DMS153 treated with DMSO at 0.1 percent for 48 hours (cell line): Measurements from ENCODE around the gene MBOAT2.

ENCODE experiments used
- DNase-seq: peaks from one replicate; lab custom pipeline; 2025; ENCODE audit not compliant: unreplicated experiment; lab: John Stamatoyannopoulos, UW

MBOAT2 gene

DNA sequence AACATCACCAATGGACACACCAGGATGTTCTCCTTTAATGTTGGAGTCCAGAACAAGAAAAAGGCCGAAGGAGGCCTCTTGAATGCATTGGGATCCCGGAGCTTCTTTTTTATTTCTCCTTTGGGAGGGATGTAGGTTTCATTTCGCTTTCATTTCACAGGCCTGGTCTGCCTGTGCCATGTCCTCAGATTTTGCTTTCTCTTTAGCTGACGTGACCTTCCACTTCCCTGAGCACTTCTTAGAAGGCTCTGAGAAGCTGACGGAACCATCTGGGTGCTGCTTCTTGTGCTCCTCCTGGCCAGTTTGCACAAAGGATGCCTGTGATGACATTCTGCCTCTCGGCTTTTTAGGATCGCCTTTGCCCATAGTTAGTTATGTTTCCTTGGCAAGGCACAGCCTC lies 15.1 kb upstream of the MBOAT2 start:
- no peak for DNase-seq

DNA sequence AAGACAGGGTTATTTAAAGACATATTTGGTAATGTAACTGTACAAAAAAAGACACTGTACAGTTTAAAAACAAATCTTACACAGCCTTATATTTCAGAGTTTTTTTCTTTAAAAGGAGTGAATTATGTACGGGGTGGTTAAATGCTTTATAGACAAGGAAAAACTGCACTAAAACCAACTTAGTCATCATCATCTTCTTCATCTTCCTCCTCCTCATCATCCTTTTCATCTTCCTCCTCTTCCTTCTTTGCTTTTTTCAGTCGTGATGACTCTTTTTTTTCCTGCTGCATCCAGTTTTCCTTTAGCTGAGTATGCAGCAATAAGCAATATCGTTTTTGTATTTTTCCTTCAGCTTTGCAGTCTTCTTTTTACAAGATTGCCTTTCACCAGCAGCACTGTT lies 14.6 kb upstream of the MBOAT2 start:
- DNase-seq = no peak

DNA sequence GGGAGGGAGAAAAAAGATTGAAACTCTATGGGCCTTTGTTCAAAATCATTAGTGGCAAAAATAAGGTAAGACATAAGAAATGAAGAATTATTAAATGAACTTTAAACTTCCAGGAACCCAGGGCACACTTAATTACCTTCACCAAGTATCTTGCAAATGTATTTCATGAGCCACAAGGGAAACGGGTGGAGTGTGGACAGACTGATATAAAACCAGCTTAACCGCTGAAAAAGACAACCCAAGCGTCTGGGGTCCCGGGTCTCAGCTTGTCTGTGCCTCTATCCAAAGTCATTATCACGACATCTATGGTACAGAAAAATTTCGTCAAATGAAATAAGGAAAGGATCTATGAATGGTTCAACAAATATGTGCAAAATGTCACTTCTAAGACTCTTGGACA lies 13.9 kb upstream of the MBOAT2 start:
- no peak for DNase-seq

DNA sequence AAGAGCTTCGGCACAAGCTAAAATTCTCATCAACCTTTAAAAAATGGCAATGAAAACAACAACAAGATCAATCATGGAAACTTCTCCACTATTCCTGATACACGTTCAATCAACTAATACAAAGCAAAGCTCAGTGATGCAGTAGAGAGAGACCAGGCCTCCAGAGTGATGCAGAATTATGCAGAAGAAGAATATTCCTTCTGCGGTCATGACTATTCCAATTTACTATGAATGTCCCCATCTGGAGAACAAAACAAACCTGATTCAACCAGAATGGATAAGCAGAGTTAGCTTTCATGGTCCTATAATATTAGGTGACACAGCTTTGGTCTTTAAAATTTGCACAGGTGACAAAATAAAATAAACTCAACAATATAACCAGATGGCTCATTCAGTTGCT lies 12.5 kb upstream of the MBOAT2 start:
- no peak for DNase-seq

DNA sequence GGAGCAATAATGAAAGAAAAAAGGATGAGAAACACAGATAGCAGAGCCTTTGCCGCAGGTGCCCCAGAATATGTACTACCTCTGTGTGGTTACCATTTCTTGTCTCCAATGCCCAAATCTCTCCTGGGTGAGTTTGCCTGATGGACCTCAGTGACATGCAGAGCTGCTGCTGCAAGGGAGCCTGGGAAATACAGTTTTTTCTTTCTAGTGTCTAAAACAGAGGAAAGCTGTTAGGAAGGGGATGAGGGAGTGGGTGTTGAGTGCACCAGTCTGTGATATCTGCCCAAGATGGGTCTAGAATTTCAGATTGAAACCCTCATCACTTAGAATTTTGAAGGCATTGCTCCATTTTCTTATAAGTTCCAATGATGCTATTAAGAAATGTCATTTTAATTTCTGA lies 9.9 kb upstream of the MBOAT2 start:
- no peak for DNase-seq

DNA sequence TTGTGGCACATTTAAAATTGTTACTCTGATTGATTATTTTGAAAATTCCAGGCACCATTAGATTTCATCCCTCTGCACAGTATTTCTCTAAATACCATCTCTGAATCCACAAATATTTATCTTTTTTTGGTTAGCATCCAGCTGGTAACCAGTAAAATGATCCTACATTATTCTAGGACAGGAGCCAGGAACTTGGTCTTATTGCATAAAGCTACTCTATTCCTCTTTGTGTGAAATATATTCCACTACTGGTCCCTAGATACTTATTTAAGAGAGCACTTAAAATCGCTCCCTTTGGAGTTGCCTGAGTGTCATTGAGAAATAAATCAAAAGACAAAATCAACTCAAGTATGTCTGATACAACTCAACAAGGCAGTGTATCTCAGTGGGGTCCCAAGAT lies 7.4 kb upstream of the MBOAT2 start:
- no peak for DNase-seq

DNA sequence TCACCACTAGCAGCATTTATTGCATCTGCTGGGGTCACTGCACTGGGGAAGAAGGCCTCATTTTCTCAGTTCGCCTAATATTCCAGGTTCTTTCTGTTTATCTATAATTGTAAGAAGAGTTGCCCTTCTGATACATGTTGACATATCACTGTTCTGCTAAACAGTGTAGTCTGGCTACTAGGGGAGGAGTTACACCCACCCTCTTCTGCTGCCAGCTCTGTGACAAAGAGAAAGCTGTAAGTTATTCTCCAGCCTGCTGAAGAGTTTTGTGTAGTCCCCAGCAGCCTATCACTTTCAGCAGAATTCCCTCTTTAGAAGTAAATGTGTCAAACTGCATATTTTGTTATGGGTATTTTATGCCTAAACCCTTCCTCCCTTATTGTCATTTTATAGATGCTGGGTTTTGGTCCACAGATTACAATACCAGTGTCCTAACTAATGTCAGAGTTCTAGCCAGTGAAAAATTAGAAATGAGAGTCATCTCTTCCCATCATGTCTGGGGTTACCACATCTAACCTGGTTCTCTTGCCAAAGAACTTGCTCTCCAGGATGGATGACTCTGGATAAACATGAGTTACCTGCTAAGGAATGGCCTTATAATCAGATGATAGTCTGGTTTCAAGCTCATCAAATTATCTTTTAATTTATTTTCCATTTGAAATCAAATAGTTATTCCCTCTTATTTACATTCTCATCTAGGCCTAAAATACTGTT lies 5.6 kb upstream of the MBOAT2 start:
- no peak for DNase-seq

DNA sequence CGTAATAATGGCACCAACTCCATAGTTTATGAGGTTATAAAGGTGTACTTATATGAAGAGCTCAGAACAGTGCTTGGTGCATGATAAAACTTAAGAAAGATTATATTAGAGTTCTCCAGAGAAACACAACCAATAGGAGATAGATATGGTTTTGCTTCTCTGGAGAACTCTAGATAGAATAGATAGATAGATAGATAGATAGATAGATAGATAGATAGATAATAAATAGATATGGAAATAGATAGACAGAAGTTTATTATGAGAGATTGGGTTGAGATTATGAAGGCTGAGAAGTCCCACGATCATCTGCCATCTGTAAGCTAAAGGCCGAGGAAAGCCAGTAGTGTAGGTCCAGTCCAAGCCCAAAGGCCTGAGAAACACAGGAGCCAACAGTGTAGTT lies 2.9 kb upstream of the MBOAT2 start:
- DNase-seq = no peak

DNA sequence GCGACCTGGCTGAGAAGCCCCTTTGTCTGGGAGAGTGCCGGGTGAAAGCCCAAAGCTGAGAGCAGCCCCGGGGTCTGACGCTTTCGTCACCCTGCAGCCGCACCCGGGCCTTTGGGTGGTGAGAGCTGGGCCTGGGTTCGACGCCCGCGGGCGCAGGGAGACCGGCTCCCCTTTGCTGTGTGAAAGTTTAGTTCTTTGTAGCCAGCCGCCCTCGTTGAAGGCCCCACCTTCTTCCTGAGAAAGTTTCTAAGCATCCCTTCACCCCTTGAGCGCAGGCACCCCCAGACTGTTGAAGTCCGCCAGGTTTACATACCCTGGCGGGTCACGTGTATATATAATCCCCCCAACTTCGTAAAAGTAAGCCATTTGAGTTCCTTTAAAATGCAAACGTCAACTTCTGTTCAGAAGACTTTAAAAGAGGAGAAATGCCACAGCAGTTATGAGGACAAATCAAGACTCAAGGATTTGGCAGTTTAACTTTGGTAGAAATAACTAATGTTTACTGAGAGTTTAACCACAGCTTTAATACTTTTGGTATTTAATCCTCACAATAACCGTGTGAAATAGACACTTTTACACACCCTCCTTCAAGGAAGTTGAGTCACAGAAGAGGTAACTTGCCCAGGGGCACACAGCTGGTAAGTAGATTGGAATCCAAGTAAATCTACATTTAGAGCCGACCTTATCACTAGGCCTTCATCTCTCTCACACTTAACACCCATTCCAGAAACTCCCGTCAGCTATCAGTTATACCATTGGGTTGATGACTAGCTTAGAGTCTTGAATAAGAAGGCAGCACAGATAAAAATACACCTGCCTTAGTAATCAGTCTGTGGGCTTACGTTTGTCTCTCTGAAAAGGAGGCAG lies 1.1 kb upstream of the MBOAT2 start:
- no peak for DNase-seq

DNA sequence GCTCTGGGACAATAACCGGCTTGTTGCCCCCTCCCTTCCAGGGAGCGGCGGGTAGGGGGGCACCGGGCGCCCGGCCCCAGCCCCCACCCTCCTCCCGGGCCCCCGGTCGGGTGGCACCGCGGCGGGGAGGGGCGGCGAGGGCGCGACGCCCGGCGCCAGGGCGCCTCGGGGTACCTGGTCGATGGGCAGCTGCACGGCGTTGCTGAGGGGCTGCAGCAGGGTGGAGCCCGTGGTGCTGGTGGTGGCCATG lies 193 bp downstream of the MBOAT2 start:
- DNase-seq = no peak

DNA sequence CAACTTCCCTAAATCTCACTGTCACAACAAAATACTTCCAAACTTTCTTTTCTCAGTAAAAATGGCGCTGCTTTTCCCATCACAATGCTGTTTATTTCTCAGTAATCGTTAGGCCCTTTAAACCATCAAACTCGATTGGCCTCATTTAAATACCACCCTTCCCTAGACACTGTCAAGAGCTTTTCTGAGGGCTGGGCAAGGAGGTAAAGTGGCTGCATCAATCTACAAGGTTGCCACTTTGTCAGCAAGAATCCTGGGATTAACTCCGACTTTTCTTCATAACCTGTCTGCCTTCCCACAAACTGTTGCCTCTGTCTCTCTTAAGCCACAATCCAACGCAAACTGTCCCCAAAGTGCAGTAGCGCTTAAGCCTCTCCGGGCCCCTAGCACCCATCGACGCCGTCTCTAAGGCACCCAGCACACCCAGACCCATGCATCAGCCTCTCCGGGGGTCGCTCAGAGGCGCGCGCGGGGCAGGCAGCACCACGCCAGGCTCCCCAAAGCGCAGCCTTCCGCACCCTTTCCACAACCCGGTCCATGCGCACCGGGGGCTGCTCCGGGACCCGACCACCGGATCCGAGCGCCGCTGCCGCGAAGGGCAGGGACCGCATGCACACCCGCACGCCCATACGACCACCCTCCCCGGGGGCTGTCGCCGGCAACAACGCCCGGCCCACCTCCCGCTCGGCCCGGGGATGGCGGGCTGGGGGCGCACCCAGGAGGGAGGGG lies 683 bp downstream of the MBOAT2 start:
- DNase-seq = no peak

DNA sequence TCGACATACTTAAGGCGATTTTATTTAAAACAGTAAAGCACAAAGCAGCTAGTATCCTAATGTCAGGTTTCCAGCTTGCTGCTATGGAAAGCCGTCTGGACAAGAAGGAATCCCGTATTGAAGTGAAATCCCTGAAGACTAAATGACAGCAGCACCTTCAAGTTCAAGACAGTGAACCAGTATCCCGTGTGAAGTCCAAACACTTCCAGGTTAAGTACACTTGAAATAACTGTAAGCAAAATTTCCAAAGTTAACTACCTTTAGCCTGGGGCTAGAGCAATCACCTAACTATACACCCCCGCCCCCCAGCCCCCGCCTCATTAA lies 1.2 kb downstream of the MBOAT2 start:
- no peak for DNase-seq

DNA sequence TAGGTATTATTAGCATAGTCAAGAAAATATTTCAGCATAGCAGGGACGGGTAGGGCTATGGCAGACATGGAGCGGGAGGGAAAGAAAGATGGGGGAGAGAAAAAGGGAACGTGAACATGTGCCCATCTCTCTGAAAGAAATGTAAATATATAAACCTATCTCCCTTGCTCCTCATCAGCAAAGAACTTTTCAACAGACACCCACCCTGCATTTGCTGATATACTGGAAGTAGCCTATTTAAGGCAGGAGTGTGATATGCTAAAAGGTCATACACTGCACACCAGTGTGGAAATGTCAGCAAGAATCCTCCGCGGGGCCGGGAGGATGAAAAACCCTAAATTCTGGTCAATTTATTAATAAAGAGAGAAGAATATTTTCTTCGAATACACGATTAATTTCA lies 1.7 kb downstream of the MBOAT2 start:
- no peak for DNase-seq

DNA sequence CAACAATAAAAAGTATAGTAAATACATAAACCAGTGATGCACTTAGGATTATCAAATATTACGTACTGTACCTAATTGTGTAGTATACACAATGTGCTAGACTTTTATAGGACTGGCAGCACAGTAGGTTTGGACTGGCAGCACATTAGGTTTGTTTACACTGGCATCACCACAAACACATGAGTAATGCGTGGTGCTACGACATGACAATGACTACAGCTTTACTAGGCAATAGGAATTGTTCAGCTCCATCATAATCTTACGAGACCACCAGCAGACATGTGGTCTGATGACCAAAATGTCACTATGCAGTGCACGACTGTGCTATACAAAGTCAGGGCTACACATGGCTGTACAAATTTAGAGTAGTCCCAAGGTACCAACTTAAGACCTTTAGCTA lies 2.3 kb downstream of the MBOAT2 start:
- DNase-seq = peak; percentile 44

DNA sequence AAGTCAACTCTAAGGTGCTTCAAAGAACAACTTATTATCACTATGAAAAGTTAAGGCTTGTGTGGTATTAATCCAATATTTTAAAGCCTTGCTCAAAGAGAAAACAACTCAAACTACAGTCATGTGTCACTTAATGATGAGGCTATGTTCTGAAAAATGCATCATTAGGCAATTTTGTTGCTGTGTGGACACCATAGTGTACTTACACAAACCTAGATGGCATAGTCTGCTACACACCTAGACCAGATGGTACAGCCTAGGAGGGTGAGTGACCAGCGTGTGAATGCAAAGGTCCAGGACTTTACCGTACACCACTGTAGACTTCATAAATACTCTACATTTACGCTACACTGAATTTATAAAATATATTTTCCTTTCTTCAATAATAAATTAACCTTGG lies 3.0 kb downstream of the MBOAT2 start:
- no peak for DNase-seq

DNA sequence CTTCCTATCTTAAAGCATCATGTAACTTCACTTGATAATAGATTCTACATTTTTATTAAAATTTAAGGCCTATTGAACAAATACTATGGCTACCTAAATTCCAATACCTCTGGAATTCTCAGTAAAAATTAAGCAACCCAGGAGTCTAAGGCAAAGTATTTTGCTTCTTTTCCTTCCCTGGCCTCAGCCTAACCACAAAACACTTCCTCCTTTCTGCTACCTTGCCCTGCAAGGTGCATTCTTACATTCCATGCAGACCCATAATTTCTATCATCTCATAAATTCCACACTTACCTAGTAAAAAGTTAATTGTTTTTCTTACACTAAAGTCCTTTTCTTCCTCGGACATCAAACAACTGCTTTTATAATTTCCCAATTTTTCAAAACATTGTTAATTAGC lies 3.7 kb downstream of the MBOAT2 start:
- no peak for DNase-seq

DNA sequence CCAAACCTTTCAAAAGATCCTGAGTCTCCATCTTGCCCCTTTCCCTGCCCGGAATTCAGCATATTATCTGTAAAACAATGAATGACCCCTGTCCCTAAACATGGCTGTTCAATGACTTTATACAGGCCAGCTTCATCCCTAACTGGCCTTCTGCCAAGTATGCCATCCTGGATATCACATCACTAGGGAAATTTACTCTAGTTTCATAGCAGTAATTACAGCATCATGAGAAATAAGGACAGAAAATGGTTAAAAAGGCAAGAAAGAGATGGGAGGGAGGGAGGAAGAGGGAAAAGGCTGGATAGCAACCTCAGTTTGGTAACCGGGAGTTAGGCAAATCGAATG lies 4.4 kb downstream of the MBOAT2 start:
- DNase-seq = no peak

DNA sequence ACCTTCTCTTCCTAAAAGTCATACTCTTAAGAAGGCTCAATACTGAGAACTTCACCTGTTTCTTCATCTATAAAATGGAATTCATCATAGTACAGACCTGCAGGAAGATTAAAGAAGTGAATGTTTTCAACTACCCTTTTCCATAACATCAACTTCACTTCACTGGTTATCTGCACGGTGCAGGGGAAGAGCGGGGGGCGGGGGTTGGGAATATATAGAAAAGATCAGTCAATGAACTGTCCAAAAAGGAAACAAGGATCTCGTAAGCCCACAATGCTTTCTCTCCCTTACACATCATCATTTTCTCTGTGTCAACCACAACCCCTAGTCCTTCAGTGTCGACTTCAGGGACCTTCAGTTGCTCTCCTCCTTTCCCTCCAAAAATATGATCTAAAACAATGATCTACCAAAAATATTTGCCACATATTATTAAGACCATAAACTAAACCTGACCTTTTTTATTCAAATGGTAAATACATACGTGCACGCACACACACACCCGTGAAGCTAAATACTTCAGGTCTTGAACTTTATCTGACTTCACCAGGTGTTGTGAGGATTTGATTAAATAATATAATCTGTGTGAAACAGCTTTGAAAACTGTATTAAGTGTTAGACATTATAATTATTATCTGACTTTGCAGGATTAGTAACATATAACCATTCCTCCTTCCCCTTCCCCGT lies 4.9 kb downstream of the MBOAT2 start:
- DNase-seq = no peak

DNA sequence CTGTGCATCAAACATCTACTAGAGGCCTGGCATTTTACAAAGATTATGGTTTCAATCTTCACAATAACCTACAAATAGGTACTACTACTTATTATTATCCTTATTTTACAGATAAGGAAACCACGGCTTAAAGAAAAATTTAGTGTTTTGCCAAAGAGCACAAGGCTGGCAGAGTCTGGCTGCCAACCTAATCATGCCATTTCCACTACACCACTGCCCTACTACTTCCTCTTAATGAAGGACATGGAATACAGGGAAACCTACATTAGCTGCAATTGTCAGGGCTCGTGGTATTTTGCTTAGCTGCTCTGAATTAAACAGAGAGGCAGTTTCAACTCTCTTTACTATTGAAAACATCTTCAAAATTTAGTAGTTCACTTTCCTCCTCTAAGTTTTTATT lies 5.9 kb downstream of the MBOAT2 start:
- no peak for DNase-seq

DNA sequence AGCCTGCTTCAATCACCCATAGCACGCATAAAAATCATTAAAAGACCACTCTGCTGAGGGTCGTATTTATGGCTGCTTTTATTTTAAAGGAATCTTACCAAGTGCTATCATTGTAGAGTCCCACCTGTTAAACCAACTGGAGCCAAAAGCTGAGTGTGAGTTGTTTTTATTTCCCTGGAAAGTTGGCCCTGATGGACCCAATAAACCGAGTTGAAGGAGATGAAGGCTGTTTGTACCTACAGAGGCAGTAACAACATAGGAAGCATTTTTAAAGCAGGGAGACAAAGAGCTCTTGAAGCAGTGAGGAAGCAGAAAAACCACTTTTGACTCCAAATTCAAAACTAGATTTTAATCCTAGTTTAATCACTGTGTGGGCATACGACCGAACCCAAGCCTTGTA lies 6.4 kb downstream of the MBOAT2 start:
- DNase-seq = no peak

DNA sequence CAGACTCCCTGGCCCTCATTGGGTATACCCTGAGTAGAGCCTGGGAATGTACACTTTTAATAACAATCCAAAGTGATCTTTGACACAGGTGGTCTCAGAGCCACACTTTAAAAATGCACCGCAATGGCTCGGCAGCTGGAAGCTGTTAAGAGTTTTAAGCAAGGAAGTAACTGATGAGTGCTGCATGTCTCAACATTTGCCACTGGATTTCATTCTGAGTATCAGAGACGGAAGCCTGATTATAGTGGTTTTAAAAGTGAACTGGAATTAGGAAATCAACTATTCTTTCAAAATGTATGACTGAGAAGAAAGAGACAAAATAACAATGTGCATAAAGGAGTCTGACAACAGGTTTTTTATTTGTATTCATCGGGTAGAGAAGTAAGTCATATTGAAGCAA lies 7.5 kb downstream of the MBOAT2 start:
- DNase-seq = no peak

DNA sequence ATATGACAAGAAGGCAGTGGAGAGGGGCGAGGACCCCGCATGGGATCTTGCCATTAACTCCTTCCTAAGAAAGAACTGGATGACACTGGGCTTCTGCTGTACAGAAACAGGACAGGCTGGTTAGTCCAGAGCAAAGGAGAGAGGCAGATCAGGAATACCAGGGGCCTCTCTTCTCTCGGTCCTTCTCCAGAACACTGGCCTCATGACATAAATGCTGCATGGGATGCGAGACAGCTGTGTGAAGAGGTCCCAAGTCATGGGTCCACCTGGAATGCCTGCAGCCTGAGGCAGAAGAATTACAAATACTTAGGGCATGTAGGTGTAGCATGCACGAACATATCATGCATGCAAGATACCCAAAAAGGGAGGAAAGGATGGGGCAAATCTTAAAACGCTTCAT lies 9.1 kb downstream of the MBOAT2 start:
- no peak for DNase-seq
